HG03432 (cell line): ENCODE results near the gene SH3PXD2B.

Experiments used
- ATAC-seq: cut with Tn5 transposase; IDR thresholded peaks from one replicate; pipeline ENCODE4 v1.9.1; 2021; ENCODE audit warnings: mild to moderate bottlenecking, moderate library complexity; ENCODE audit not compliant: unreplicated experiment

SH3PXD2B gene

GRCh38 chr5:172454358-172455086, at the start of gene SH3PXD2B:
Gene SH3PXD2B (minus strand): TSS chr5:172454525. CDS start chr5:172454352, 173 bp downstream.
- ATAC-seq: peak; percentile 71

DNA sequence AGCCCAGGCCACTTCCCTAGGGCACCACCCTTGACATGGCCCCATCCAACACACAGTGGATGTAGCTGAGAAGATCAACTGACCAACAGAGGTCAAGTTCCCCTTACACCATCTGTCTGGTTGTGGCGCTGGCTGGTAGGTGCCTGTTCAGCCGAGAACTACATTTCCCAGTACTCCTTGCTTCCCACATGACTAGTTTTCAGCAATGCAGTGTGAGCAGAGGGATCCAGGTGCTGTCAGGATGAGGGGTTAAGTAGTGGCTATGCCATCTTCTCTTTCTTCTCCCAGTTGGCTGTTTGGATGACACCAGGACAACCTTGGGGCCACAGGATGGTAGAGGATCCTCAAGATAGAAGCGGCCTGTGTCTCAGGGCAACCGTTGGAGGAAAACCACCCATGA, 48.6 kb upstream of the SH3PXD2B start:
- ATAC-seq: no peak

- no peak for ATAC-seq
Observed at GRCh38 chr5:172502410-172502809, 48.1 kb upstream of the SH3PXD2B start.

- no peak for ATAC-seq
Observed at GRCh38 chr5:172501708-172502320, 47.5 kb upstream of the SH3PXD2B start.

DNA sequence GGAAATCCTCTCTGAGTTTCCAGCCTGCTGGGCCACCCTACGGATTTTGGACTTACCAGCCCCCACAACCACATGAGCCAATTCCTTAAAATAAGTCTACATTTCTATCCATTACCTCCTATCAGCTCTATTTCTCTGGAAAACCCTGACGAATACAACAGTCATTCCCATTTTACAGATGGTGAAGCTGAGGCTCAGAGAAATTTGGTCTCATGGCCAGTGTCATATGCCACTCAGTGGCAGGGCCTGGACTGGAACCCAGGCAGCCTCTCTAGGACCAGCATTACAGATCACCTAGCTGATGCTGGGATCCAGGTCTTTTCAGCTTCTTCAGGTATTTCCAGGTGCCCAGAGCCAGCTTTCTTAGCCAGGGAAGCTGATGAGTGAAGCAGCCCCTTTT, 45.0 kb upstream of the SH3PXD2B start:
- no peak for ATAC-seq

- no peak for ATAC-seq
Observed at GRCh38 chr5:172498431-172499129, 44.3 kb upstream of the SH3PXD2B start.

DNA sequence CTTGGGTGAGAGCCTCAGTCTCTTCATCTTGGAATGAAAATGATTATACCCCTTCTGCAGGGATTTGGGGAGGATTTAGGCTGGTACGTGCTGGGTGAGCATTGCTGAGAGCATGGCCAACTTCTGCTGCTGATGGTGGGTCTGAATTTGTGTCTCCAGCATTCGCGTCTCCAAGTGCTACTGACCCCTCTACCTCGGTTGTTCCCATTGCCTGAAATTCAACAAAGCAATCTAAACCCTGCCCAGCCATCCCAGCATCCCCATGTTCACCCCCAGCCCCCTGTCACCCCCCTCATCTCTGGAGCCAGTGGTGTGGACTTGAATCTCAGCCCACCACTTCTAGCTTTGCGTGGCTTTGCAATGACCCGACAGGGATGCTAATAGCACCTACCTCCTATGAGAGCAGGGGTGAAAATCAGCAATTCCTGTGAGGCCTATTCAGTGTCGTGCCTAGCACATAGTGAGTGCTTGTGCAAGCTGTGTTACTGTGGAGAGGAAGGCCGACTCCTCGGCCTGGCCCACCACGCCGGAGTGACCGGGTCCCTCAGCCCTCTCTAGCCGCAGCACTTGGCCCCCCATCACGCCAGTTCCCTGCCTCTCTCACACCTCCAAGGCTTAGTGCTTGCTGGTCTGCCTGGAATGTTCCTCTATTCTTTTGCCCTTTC, 43.4 kb upstream of the SH3PXD2B start:
- ATAC-seq: no peak

DNA sequence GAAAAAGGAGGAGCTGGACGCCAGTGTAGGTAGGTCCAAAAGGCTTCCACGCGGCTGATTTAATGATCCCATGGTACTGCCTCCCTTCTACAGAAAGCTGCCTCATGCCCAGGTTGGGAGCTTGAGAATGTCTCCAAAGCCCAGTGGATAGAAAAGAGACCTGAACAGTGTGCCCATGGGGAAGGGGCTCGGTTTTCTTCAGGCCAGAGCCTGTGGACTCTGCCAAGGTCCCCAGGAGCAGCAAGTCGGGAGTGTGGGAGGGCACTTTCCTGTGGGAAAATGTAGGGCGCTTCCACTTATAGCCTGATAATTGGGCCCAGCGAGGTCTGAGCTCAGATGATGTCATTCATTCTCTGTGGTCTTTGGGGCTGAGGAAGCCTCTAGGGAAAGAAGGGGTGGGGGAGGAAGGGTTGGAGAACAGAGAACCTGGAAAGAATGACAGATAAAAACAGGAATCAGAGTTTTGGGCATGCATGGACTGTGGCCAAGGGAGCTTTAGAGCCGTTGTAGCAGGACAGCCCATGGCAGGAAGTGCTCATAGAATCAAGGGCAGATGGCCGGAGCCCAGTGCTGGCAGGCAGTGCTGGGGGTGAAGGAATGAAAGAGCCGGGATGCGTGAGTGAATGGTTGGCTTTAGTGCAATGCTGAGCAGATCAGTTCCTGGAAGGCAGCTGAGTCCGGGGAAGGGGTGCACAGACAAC, 42.5 kb upstream of the SH3PXD2B start:
- ATAC-seq: no peak

GRCh38 chr5:172494630-172495505, 40.5 kb upstream of the SH3PXD2B start:
- ATAC-seq: no peak

- ATAC-seq: no peak
Observed at GRCh38 chr5:172493906-172494305, 39.6 kb upstream of the SH3PXD2B start.

DNA sequence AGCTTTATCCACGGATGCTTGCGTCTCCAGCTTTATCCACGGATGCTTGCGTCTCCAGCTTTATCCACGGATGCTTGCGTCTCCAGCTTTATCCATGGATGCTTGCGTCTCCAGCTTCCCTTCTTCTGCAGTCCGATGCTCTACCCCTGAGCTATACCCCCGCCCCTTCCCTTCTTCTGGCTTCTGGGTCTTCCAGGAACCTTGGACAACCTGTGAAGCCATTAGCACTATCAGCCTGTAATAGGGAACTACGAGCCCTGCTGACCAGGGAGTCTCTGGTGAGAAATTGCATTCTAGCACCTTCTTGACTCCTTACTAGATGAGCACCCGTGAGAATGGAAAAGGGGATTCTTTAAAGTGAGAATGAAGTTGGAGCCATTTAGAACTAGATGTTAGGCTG, 39.1 kb upstream of the SH3PXD2B start:
- ATAC-seq: no peak

DNA sequence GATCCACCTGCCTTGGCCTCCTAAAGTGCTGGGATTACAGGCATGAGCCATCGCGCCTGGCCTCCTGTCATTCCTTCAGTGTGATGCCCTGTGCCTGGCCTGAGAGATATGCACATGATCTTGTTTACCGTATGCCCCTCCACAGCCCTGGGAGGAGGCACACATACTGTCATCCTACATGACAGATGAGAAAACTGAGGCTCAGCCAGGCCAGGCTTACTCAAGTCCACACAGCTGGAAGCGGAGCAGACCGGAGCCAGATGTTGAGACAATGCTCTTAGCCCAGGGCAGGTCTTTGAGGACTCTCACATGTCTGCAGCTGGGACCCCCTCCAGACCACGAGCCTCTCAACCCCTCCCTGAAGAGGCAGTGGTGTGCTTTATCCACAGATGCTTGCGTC, 38.7 kb upstream of the SH3PXD2B start:
- ATAC-seq: no peak

DNA sequence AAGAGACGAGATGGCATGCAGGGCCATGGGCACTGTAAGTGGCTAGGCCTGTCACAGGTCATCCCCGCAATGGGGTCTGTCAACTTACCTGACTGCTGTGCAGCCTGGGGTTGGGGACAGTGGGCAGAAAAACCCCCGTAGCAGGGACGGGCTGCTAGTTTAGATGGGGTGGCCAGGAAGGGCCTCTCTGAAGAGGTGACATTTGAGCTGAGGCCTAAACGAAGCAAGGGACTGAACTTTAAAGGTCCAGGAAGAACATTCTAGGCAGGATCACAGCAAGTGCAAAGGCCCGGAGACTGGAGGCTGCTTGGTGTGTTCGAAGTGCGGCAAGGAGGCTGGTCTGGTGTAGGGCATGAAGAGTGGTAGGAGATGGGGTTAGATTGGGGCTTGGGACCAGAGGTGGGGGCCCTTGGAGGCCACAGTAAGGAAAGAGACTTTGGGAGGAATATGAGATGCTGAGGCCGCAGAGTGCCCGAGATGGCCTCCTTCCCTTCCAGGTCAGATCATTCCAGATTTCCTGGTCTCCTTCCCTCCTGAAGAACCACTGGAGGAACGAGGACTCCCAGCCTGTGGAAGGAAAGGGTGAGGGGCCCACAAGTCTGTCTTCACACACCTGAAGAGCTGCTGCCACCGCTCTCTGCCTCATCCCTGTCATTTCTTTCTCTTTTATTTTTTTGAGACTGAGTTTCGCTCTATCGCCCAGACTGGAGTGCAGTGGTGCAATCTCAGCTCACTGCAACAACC, 37.9 kb upstream of the SH3PXD2B start:
- ATAC-seq: no peak

DNA sequence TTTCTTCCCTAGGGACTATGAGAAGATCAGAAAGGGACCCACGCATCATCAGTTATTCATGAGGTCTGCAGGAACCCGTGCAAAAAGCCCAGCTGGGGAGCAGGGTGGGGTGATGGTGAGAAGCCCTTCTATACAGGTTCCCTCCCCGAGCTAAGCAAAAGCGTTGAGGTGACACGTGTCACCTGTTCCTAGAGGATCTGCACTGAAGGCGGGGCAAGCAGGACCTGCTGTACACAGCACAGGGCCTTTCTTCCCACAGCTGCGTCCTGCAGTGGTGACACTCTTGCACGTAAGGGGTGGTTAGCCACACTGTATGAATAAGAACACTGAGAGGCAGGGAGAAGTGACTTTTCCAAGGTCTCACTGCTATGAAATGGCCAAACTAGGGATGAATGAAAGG, 37.2 kb upstream of the SH3PXD2B start:
- no peak for ATAC-seq

- no peak for ATAC-seq
Observed at GRCh38 chr5:172490514-172491461, 36.5 kb upstream of the SH3PXD2B start.

GRCh38 chr5:172488221-172488620, 33.9 kb upstream of the SH3PXD2B start:
- no peak for ATAC-seq

- no peak for ATAC-seq
Observed at GRCh38 chr5:172487671-172488070, 33.3 kb upstream of the SH3PXD2B start.

DNA sequence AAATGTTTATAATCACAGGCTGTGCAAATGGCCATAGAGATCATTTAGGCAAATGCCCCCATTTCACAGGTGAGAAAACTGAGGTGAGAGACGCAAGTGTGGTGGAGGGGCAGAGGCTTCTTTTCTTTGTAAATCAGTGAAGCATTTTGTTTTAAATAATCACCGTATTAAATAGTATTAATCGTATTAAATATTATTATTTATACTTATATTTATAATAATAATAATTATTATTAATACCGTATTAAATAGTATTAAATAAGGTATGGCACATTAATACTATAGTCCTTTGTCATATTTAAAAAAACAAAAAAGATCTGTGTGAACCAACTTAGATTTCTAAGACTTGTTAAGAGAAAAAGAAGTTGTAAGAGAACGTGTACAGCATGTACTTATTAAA, 32.6 kb upstream of the SH3PXD2B start:
- ATAC-seq: no peak
